NCI-H1105 (cell line): ENCODE data around the gene PADI4.

ENCODE experiments used
- DNase-seq: peaks from one replicate; lab custom pipeline; 2025; lab: John Stamatoyannopoulos, UW

PADI4 gene

GRCh38 chr1:17286646-17287045, 21.4 kb upstream of the PADI4 start:
- DNase-seq, result no peak

DNA sequence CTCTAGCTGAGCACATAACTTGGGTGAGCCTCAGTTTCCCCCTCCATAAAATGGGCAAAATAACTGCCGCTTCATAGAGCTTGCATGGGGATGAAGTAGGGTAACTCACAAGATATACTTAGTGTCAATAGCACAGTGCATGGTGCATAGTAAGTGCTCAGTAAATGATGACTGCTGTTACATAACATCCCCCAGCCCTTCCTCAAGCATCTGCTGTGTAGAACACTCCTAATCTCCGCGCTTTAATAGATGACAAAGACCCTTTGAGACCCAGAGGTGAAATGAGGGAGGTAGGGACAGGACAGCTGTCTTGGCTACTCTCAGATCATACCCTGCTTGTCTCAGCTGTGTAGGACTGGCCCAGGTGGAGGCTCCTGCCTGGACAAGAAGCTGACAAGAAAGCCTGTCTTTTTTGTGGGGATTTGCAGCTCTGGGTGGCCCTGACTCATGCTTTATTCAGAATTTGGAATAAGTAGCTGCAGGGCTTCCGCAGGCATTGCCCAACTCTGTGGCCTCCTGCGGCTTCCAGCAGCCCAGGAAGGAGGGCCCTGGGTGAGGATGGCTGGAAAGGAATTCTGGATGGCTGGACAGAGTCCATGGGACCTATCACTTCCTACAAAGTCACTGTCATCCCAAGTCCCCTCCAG, 20.7 kb upstream of the PADI4 start:
- DNase-seq, result no peak

- no peak for DNase-seq
Measured at GRCh38 chr1:17289721-17290120, 18.3 kb upstream of the PADI4 start.

DNA sequence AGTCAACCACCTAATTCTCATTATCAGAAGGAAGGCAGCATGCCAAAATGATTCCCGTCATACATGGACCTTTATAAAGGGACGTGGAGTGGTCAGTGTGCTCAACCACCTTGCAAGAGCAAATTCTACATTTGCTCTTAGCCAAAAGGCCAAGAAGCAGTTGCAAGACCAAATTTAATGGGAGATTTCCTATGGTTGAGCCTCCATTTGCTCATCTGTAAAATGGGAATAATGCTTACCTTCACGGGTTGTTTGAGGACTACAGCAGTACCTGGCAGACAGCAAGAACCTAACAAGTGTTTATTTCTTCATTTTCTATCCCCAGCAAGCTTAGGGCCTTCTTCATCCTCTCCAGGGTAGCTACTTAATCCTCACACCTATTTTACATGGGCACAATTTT, 17.4 kb upstream of the PADI4 start:
- no peak for DNase-seq

DNA sequence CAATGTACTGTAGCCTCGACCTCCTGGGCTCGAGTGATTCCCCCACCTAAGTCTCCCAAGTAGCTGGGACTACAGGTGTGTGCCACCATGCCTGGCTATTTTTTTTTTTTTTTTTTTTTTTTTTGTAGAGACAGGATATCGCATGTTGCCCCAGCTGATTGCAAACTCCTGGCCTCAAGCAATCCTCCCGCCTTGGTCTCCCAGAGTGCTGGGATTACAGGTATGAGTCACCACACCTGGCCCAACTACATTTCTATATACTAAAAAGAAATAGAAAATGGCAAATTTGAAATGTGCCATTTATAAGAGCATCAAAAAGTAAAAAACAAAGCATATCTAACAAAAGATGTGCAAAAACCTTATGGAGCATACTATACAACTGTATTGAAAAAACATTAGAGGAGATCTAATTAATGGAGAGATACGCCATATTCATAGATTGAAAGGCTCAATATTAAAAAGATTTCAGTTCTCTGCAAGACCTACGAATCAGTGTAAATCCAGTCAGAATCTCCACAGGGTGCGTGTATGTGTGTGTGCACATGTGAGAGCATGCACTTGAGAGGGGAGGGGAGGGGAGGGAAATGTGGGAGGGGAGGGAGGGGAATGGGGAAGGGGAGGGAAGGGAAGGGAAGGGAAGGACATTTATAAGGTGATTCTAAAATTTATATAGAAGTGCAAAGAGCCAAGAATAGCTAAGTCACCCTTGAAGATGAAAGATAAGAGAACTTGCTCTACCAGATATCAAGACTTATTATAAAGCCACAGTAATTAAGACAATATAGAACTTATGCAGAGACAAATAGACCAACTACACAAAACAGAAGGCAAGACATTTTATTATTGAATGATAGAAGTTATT, 15.5 kb upstream of the PADI4 start:
- no peak for DNase-seq

- DNase-seq, result no peak
Measured at GRCh38 chr1:17293681-17294425, 14.1 kb upstream of the PADI4 start.

DNA sequence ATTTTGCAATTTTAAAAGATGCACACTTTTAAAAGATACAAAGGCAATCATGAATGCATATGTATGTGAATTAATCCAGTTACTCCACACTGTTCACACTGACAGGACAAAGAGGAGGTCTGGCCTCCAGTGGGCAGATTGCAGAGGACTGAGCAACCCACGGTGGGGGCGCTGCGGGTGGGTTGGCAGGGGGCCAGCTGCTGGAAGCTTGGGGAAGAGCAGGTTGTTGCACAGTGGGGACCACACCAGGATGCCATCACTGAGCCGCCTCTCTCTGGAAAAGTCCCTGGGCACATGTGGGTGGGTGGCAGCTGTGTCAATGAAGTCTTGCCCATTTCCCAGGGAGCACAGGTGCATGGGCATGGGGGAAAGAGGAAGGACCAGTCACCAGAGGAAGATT, 12.7 kb upstream of the PADI4 start:
- DNase-seq, result no peak

GRCh38 chr1:17296086-17296485, 11.9 kb upstream of the PADI4 start:
- DNase-seq, result no peak

GRCh38 chr1:17297991-17298390, 10.0 kb upstream of the PADI4 start:
- no peak for DNase-seq

GRCh38 chr1:17301767-17302166, 6.2 kb upstream of the PADI4 start:
- no peak for DNase-seq

DNA sequence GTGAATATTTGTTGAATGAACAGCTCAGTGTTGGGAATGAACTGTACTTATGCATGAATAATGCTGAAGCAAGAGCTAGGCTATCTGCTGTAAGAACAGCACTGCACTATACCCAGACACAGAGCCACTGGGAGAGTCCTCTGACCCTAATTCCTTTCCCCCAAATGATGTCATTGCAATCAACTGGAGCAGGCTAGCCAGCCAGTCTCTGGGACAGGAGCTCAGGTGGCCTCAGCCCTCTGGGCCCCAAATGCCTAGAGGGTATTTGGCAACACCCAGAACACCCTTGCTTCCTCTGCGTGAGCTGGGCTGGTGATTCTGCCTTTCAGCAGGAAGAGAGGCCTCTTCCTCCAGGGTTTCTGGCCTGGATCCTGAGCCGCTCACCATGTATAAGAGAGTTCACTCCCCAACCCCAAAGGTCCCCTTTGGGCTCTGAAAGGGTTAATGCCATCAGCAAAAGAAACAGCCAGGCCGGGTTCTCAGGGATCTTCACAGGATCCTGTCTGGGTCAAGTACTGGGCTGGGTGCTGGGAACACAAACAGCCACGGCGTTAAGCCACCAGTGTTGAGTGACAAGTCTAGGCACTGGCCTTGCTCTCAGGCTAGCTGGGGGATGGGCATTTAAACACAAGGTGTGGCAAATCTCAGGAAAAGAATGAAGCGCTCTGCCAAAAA, 3.7 kb upstream of the PADI4 start:
- DNase-seq, result no peak

DNA sequence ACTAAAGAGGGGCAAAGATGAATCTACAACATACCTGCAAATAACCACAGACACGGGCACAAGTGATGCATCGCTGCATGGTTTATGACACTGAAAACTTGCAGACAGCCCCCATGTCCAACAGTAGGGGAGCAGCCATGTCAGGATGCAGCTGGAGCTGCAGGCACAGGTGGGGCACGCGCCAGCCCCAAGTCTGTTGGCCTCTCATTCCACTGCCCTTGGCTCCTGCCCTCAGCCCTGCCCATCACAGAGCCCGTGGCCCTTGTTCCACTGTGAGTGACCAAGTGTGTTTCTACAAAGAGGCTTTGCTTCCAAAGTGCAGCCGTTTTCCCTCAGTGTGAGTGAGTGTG, 3.2 kb upstream of the PADI4 start:
- DNase-seq, result no peak

DNA sequence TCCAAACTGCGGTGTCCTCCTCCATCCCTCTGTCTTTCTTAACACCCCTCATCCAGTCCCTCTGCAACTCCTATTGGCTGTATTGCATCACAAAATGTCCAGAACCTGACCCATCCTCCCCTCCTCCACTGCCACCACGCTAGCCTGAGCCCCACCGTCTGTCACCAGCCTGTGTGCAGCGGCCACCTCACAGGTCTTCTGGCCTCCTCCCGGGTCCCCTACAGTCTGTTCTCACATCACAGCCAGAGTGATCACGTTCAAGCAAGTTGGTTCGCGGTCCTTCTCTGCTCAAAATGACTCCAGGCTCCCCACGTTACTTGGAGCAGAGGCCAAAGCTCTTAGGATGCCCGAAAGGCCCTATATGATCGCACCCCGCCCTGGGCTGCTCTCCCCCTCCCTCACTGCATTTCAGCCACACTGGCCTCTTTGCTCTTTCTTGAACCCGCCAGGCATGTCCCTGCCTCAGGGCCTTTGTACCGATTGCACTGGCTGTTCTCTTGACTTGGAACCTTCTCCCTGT, 2.4 kb upstream of the PADI4 start:
- no peak for DNase-seq

DNA sequence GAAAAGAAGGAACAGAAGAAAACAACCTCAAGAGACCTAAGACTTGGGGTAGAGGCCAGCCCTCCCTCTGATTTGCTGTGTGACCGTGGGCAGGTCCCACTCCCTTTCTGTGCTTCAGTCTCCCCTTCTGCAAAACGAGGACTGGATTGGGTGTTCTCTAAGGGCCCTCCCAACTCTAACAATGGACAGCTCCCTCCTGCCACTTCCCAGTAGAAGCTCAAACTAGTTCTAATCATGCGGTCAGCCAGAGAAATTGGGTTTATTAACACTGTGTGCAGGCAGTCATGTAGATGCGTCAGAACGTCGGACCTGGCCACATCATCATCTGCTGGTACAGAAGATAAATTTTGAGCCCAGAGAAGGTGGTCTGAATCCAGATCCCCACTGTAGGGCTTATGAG, 1.6 kb upstream of the PADI4 start:
- no peak for DNase-seq

DNA sequence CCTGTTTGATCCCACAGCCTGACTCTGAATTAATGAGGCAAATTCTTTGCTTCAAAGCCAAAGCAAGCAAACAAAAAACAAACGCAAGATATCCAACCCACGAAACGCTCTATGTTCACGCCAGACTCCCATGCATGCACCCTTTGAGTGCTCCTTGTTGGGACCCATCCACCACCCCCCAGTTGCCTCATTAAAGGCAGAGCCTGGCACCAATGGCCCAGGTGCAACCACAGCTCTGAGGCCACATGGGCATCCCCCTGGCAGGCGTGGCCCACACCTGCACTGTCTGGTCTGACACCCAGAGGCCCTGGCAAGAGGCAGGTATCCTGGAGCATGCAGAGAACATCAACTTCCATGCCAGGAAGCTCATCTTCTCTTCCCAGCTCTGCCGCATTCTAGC, 1.1 kb upstream of the PADI4 start:
- no peak for DNase-seq

GRCh38 chr1:17307329-17307728, 668 bp upstream of the PADI4 start:
- DNase-seq, result no peak

DNA sequence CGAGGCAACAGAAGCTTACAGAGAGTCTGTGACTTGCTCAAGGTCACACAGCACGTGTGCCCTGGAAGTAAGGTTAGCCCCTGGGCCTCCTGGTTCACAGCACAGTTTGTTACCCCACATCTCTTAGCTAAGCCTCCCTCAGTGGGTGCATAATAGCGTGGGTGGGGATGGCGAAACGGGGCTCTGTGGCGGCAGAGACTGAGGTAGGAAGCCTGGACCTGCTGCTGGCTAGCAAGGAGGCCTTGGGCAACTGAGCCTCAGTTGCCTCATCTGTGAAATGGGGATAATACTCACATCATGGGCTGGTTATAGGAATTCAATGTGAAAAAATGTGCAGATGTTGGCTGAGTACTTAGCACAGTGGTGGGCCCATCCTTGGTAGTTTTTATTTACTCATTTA, 596 bp downstream of the PADI4 start:
- DNase-seq, result no peak

DNA sequence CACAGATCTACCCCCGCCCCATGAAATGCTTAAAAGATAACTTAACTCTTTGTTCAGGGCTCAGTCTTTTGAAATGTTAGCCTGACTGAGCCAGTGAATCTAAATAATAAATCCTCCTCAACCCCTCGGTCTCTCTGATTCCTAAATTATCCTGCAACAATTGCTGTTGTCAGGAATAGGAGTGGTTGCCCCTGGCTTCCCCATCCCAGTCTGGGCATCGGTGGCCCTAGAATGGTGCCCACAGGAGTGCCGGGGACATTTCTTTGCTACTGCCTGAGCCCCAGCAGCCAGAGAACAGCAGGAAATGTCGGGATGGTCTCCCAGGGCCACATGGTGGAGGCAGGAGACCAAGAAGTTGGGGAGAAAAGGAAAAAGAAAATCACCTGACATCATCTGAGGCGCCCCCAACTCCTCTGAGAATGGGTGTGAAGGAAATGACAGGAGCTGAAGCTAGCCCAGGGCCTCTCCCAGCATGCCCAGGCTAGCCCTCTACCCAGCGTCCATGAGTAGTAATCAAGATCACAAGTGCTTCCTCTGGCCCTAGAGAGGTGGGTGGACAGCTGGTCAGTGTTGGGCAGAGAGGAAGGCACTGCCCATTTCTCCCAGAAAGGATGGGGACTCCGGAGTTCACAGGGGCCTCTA, 1.6 kb downstream of the PADI4 start:
- DNase-seq, result no peak

GRCh38 chr1:17310068-17310640, 2.2 kb downstream of the PADI4 start:
- DNase-seq, result no peak

DNA sequence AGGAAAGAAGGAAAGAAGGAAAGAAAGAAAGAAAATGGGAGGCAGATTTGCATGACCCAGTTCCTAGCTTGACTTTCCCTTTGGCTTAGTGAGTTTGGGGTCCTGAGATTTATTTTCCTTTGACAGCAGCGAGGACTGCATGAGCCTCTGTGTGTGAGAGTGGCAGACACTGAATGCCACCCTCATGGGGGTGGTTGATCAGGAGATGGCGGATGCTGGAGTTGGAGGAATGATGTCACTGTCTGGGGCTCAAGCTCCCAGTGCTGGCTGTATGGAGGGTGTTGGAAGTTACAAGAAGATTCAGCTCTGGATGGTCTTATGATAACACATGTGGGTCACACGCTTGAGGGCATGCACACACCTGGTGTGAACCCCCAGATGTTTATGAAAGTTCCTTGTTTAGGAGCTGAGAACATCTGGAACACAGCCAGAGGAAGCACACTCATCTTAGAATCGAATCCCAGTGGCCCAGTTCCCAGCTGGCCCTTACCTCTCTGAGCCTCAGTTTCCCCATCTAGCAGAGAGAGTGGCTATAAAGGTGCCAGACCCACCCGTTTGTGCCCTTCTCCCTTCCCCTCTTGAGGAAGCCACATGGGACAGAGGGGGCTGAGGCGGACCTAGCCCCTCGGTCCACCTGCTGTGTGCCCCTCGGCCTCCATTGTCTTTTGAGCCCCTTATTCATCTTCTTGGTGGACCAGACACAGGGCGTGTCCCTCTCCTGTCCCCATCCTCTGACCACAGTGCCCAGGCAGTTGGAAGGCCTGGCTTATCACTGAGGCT, 5.7 kb downstream of the PADI4 start:
- DNase-seq, result no peak
